Suppressor macrophage (primary cell): ENCODE results near the gene LAMA5.

Experiments
- DNase-seq, 4 experiments: peaks; one replicate each; pipeline ENCODE4 v3.0.0-alpha.2; 2020 to 2022

LAMA5 gene

DNA sequence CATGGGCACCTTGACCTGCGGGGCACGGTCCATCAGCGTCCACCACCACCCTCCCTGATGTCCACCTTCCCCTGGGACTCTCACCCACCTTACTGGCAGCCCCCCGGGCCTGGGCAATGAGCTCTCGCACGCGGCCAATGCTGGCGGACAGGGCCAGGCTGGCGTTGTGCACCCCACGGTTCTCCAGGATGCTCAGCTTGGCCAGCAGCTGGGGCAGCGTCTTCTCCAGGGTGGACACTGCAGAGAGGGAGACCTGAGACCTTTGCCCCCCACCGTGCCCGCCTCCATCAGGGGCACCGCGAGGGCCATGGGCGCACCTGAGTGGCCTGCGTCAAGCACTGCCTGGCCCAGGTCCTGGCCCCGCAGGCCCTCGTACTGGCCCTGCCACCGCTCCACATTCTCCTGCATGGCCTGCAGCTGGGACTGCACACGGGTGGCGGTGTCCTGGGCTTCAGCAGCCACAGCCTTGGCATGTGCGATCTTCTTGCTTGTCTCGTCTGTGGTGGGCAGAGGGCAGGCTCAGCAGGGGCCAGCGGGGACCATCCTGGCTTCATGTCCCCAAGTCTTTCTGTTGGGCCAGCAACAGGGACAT lies 52.3 kb downstream of the LAMA5 start:
- DNase-seq: no peak

DNA sequence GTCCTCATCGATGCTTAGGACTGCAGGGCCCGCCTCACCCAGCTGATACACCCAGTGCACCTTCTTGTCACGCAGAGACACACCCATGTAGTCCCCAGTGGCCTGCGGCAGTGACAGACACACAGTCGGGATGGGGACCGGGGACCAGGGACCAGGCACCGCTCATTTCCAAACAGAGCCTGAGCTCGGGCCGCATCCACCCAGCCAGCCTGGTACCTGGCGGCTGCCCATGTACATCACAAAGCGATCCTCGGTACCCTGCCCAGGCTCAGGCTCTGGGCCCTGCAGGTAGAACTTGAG lies 52.8 kb downstream of the LAMA5 start:
- DNase-seq: no peak

DNA sequence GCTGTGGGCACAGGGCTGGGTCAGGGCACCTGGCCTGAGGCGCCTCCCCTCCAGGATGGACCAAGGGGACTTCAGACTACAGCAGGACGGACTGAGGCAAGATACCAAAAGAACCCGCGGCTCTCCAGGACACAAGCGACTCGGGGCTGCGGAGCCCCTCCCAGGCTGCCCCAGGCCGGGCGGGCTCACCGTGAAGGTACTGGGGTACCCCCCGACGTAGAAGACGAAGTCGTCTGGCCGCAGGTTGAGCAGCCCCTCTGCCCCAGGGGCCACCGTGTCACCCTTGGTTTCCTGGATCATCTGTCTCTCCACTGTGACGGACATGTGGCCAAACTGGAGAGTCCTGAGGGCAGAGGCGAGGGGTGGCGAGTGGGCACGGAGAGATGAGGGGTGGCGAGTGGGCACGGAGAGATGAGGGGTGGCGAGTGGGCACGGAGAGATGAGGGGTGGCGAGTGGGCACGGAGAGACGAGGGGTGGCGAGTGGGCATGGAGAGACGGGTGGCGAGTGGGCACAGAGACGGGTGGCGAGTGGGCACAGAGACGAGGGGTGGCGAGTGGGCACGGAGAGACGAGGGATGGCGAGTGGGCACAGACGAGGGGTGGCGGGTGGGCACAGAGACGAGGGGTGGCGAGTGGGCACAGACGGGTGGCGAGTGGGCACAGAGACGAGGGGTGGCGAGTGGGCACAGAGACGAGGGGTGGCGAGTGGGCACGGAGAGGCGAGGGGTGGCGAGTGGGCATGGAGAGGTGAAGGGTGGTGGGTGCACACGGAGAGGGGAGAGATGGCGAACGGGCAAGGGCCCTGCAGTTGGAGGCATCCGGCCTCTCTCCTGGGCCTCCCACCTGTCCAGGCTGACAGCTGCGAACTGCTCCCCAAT lies 53.4 kb downstream of the LAMA5 start:
- DNase-seq: no peak

DNA sequence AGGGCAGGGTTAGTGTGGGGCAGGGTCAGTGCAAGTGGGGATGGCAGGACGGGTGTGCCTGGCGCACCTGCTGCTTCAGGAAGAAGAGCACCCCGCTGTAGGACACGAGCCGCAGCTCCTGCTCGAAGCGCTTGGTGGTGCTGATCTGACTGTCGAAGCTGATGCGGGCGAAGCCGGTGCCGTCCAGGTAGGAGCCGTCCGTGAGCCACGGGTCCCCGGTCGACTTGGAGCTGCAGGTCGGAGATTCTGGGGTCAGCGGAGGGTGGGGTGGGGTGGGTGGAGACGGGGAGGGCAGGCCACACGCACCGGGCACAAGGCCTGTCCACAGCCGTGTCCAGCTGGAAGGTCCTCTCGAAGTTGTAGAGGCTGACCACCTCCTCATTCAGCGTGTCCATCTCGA lies 54.1 kb downstream of the LAMA5 start:
- DNase-seq: no peak

DNA sequence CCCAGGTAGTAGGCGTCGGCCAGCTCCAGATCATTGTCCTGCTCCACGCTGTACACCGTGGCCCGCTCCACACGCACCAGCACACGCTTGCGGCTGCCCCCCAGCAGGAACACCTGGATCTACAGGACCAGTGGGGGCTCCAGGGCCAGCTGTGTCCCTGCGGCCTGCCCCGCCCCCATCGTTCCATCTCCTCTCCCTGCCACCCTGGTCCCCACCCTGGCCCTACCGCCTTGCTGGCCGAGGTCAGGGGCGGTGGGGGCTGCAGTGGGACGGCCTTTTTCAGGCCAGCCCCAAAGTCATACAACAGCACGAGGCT lies 54.5 kb downstream of the LAMA5 start:
- DNase-seq: no peak

DNA sequence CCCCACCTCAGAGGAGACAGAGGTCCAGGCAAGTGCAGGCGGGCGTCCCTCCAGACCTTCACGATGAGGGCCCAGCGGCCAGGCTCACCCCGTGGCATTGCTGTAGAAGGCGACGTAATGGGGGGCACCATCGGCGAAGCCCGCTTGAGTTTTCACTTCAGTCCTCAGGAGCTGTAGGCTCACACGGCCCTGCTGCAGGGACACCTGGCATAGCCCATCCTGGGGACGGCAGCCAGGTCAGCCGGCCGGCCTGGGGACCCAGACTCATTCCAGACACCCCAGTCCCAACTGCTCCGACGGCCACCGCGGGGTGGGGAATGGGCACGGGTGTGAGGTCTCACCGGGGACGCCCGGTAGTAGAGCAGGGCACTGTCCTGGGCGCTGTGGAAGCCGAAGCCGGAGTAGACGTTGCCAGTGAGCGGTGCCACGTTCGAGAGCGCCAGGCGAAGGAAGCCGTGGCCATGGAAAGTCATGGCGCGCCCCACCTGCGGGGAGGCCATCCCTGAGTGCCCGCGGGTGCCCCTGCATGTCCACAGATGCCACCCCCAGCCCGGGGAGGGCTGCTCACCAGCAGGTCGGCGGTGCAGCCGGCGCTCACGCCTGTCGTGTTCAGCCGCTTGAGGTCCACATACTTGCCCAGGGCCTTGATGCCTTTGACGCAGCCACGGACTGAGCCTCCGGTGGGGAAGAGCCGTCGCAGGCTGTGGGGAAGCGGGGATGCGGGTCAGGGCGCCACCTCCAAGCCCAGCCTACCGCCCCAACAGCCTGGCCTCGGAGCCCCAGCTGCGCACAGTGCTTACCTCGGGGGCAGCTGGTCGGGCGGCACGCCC lies 55.1 kb downstream of the LAMA5 start:
- DNase-seq: no peak

DNA sequence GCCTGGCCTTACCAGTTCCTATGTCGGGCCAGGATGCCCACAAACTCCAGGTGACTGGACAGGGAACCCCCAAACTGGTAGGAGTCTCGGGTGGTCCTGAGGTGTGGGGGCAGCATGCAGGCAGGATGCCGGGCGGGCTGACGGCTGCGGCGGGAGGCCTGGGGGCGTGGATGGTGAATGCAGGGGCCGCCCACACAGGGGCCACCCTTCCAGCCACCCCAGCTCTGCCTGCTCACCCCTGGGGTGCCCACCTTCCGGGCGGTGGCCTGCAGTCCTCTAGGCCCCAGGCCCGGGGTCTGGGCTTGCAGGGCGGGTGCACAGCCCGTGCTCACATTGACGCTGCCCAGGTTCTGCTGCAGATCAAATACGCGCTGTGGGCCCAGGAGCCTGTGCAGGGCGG lies 56.0 kb downstream of the LAMA5 start:
- DNase-seq: no peak

DNA sequence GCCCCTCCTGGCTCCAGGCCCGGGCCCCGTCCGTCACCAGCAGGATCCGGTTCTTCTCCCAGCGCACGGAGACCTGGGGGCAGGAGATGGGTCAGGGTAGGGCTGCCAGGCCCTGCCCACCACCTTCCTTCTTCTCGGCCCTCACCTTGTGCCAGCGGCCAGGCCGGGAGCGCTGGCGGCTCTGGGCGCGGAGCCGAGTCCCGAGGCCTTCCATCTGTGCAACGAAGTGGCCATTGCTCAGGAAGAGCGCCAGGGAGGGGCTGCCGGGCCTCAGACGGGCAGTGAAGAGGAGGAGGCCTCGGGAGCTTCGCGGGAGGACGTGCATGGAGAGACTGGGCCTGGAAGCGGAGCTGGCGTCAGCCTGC lies 56.4 kb downstream of the LAMA5 start:
- DNase-seq: no peak

DNA sequence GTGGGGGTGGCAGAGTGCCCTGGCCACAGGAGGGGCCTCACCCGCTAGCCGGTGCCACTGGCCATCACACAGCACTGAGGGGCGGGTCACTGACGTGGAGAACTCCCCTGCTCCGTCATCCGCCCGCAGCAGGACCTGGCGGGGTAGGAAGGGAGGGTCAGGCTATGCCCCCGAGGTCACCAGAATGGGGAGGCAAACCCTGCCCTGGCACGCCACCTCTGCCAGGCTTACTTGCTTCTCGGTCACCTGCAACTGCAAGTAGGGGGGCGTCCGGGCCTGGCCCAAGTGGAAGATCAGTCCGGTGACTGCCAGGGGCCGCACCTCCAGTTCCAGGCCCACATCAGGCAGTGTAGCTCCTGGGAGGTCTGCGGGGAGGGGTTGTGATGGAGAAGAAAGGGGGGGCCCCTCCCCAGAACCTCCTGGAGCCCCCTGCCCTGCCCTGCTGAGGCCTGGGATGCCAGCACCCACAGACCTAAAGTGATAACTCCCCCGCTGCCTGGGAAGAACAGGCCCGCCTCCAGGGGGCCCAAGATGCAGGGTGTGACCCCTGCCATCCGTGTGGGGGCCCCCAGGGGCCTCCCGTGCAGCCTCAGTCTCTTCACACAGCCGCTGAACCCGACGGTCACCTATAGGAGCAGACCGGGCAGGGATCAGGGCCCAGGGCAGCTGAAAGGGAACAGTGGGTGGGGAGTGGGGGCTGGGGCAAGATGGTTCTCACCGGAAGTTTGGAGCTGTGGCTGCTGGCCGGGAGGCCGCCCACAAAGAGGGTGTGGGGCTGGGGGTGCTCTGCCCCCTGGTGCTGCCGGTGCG lies 57.0 kb downstream of the LAMA5 start:
- DNase-seq: no peak

DNA sequence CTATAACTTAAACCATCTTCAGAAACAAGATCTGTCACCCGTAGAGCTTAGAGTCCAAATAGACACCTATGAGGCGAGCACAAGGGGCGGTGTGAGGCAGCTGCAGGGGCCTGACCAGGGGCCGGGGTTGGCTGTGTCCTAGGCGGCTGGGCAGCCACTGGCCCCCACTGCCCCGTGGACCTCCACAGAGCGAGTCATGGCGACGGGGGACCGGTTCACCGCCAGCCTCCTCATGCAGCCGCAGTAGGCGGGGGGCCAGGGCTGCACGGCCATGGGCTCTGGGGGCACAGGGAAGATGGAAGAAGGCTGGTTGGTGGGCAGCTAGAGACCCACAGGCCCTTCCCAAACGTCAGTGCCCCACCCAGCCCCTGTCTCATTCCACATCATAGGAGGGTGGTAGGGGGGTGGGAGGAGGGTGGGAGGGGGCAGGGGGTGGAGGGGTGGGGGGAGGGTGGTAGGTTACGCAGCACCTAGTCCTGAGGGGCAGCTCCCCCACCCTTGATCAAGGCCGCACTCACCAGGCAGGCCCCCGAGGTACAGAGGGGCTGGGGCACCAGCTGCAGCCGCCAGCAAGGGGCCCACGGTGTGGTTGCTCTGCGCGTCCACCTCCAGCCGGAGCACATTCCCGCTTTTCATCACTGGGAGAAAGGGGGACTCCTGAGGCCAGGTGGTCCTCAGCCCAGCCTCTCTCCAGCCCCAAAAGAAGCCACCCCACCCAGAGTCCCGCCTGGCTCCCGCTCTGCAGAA lies 57.7 kb downstream of the LAMA5 start:
- DNase-seq: no peak

DNA sequence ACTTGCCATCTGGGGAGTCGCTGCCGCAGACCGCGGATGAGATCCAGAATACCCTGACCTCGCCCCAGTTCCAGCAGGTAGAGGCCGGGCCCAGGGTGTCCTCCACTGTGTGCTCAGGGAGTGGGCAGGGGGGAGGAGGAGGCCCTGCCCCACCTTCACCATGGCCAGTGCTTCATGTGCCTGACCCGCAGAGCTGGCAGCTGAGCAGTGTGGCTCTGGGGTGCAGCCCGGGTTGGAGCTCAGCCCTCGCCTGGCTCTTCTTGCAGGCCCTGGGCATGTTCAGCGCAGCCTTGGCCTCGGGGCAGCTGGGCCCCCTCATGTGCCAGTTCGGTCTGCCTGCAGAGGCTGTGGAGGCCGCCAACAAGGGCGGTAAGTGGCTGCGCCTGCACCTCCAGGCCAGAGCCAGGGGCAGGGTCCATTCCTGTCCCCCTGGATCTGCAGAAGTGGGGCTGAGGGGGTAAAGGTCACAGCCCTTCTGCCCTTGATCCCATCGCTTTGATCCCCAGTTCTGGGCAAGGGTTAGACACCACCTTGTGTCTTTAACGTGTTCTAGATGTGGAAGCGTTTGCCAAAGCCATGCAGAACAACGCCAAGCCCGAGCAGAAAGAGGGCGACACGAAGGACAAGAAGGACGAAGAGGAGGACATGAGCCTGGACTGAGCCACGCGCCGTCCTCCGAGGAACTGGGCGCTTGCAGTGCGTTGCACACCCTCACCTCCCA lies 58.9 kb downstream of the LAMA5 start:
- DNase-seq: no peak

DNA sequence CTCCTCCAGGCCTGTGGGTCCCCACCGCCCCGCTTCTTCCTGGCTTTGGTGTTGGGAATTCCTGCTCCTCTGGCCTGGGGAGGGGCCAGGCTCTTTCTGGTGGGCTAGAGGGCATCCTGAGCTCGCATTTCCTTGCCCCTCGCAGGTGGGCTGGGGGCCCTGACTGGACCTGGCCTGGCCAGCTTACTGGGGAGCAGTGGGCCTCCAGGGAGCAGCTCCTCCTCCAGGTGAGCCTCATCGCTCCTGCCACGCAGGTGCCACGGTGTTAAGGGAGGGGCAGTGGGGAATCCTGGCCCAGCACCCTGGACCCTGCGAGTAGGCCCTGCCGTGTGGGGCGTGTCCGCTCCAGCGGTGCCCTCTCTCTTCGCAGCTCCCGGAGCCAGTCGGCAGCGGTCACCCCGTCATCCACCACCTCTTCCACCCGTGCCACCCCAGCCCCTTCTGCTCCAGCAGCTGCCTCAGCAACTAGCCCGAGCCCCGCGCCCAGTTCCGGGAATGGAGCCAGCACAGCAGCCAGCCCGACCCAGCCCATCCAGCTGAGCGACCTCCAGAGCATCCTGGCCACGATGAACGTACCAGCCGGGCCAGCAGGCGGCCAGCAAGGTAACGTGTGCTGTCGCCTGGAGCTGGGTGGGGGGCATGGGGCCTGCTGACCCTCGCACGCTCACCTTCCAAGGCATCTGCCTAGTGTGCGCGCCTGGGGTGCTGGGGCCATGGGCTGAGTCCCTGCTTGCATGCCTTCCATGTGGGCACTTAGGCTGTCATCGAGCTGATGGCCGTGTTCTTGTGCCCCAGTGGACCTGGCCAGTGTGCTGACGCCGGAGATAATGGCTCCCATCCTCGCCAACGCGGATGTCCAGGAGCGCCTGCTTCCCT lies 59.6 kb downstream of the LAMA5 start:
- no peak for DNase-seq

DNA sequence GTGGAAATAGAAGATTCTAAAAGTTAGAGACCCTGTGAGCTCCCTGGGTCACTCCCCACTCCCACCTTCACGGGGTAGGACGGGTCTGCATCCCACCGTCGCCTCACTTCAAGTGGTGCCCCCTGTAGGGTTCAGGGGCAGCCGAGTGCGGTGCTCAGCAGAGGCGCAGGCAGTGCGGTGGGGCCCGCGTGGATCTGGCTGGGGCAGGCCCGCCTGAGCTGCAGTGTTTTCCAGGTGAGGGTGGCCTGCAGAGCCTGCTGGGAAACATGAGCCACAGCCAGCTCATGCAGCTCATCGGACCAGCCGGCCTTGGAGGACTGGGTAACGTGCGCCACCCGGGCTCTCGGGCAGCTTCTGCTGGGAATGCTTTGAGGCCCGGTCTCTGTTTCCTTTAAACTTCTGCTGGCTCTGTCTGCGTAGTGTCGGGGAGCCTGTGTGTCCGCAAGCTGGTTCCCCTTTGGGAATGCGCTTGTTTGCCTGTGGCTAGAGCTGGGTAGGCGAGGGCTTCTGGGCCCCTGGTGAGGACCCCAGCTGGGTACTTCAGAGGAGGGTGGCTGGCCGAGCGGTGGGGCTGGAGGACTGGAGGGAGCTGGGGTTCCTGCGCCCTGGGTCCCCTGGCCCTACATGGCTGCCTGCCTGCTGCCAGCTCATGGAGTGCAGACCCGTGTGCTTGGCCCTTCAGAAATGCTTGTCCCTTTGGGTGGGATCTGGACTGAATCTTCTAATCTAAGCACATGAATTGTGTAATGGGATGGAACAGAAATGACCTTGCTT lies 60.5 kb downstream of the LAMA5 start:
- DNase-seq: no peak

DNA sequence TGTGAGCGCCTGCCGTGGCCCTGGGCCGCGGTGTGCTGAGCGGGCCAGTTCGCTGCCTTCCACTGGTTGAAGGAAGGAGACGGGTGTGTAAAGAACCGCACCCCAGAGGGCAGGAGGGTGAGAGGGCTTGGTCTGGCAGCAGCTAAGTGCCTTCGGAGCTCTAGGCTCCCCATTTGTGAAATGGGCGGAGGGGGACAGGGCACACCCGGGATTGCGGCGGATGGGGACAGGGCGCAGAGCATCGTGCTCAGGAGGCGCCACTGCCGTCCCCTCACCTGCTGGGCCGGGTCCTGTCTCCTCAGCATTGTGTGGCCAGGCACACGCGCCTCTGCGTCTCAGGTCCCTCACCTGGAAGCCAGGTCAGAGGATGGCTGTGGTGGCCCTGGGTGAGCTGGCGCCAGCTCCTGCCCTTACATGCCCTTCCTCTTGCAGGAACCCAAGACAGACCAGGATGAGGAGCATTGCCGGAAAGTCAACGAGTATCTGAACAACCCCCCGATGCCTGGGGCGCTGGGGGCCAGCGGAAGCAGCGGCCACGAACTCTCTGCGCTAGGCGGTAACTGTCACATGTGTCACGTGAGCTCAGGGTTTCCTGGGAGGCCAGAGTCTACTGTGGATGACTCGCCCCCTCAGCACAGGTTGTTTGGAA lies 61.2 kb downstream of the LAMA5 start:
- no peak for DNase-seq

DNA sequence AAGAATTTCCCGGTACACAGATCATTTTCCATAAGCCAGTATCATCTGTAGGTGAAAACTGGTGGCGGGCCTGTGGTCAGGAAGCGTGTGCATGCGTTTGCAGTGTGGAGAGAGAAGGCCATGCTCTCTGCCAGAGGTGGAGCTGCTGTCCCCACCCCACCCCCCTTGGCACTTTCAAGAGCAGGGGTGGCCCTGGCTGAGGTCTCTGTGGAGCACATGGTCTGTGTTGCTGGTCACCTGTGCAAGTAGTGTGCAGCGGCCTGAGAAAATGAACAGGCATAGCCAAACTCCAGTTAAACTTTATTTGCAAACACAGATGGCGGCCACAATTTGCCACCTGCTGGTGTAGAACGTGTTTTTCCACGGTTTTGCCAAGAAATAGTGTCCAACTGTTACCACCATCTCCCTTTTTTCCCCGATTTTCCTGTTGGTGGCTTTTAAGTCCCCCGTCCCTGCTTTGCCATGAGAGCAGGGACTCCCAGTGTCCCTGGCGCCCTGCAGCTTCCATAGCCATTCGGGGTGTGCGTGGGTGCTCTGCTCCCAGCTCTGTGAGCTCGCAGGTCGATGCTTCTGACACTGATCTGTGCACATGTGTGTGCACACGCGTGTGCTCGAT lies 61.9 kb downstream of the LAMA5 start:
- no peak for DNase-seq

DNA sequence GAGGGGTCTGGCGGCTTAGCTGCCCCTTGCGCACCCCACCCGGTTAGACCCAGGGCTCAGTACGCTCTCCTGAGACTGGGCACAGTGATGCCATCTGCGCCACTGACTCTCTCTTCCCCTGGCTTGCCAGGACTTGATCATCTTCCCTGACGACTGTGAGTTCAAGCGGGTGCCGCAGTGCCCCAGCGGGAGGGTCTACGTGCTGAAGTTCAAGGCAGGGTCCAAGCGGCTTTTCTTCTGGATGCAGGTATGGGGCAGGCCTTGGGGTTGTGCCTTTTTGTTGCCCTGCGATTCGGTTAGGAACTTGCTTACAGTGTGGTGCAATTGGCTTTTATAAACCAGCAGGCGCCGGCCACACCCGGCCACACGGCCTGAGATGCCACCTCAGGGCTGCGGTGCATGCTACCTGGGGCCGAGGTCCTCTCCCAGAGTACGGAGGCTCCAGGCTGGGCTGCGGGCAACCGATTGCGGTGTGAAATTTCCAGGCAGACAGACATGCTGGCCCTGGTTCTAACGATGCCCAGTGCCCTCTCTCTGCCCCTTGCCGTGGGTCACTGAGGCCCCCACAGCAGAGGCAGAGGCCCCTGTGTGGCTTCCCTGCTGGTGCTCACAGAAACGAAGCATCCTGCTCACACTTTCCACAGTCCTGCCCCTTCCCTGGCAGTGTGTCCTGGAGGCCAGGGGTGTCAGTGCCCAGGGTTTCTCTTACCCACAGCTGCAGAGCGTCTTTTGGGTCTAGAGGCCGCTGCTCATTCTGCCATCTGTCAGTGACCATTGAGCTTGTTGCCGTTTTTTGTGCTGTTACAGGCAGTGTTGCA lies 62.6 kb downstream of the LAMA5 start:
- no peak for DNase-seq

DNA sequence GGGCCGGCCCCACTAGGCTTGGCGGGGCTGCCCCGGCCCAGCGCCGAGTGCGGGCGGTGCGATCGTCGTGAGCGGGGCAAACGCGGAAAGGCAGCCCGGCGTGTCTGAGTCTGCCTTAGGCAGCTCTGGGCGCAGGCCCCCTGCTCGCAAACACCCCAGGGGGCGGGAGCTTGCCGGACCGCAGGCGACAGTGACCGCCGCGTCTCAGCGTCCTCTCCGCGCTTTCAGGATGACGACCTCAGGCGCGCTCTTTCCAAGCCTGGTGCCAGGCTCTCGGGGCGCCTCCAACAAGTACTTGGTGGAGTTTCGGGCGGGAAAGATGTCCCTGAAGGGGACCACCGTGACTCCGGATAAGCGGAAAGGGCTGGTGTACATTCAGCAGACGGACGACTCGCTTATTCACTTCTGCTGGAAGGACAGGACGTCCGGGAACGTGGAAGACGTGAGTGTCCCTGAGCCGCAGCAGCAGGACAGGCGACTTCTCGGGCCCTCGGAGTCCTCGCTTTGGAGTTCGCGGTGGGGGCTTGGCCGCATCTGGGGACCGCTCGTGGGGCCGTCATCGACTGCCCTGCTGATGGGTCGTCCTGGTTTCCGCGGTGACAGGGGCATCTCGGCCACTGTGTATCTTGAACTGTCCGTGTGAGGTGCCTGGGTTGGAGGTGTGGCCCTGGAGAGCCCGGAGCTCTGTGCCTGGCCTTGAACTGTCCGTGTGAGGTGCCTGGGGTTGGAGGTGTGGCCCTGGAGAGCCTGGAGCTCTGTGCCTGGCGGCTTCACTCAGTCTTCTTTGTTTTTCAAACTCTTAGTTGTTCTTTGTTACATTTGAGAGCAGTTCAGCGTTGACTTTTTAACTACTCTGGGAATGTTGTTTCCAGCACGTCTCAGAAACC lies 63.5 kb downstream of the LAMA5 start:
- DNase-seq: peak; percentile 27 to 57 (median 44)
